NK-92 treated with Interleukin-12 subunit alpha and Interleukin-12 subunit beta, amount 100 ng/mL, for 24 hours (cell line): Measurements from ENCODE around the gene ANKRD49.
"Not testable (repeated sequence)": the region's sequence is repeated elsewhere in the genome, so short reads cannot be mapped to it uniquely, and the experiment has no call there.

ENCODE experiments used
- DNase-seq: peaks from one replicate; lab custom pipeline; 2025; lab: John Stamatoyannopoulos, UW

The ANKRD49 gene

GRCh38 chr11:94493281-94494125 lies at the start of gene ANKRD49, which contains the start of gene MRE11:
TSS of gene ANKRD49 (plus strand) at chr11:94493984. CDS start at chr11:94496694, 2,710 bp downstream.
TSS of gene MRE11 (minus strand) at chr11:94493844. CDS start at chr11:94492801, 1,043 bp downstream.
- DNase-seq: peak; percentile 90

GRCh38 chr11:94445641-94446040 lies 48.1 kb upstream of the ANKRD49 start:
- DNase-seq: no peak

GRCh38 chr11:94447149-94447548 lies 46.6 kb upstream of the ANKRD49 start:
- DNase-seq: no peak

- no peak for DNase-seq
Measured at GRCh38 chr11:94449029-94449428, 44.8 kb upstream of the ANKRD49 start.

- DNase-seq: no peak
Measured at GRCh38 chr11:94449437-94449836, 44.3 kb upstream of the ANKRD49 start.

GRCh38 chr11:94450048-94450447 lies 43.7 kb upstream of the ANKRD49 start:
- DNase-seq: no peak

- DNase-seq: no peak
Measured at GRCh38 chr11:94452988-94453387, 40.8 kb upstream of the ANKRD49 start.

GRCh38 chr11:94454301-94454700 lies 39.5 kb upstream of the ANKRD49 start:
- no peak for DNase-seq

- no peak for DNase-seq
Measured at GRCh38 chr11:94455861-94456260, 37.9 kb upstream of the ANKRD49 start.

GRCh38 chr11:94457118-94458029 lies 36.4 kb upstream of the ANKRD49 start:
- no peak for DNase-seq

GRCh38 chr11:94459576-94459975 lies 34.2 kb upstream of the ANKRD49 start:
- DNase-seq: no peak

- no peak for DNase-seq
Measured at GRCh38 chr11:94469416-94469815, 24.4 kb upstream of the ANKRD49 start.

GRCh38 chr11:94472916-94473799 lies 20.6 kb upstream of the ANKRD49 start:
- peak; percentile 6 for DNase-seq

- no peak for DNase-seq
Measured at GRCh38 chr11:94477624-94478023, 16.2 kb upstream of the ANKRD49 start.

- DNase-seq: no peak
Measured at GRCh38 chr11:94481342-94481741, 12.4 kb upstream of the ANKRD49 start.

- no peak for DNase-seq
Measured at GRCh38 chr11:94486068-94486467, 7.7 kb upstream of the ANKRD49 start.

GRCh38 chr11:94494126-94494680 lies 419 bp downstream of the ANKRD49 start:
- no peak for DNase-seq

GRCh38 chr11:94500181-94500580 lies 6.4 kb downstream of the ANKRD49 start:
- DNase-seq: no peak

GRCh38 chr11:94501522-94501921 lies 7.7 kb downstream of the ANKRD49 start:
- no peak for DNase-seq

GRCh38 chr11:94504689-94505293 lies 11.0 kb downstream of the ANKRD49 start:
- no peak for DNase-seq

GRCh38 chr11:94506513-94506912 lies 12.7 kb downstream of the ANKRD49 start:
- DNase-seq: not testable (repeated sequence)
